ENCODE data around the gene CCDC18. TPM values are rescaled to one million over a fixed set of nuclear protein-coding genes. Genes with fewer than 3 reads are reported as not detected.
"Not testable (repeated sequence)": the region's sequence is repeated elsewhere in the genome, so short reads cannot be mapped to it uniquely, and the experiment has no call there.

Gene CCDC18
- total RNA-seq, 1 donor from 2014 or later, result 3.4 TPM

DNA sequence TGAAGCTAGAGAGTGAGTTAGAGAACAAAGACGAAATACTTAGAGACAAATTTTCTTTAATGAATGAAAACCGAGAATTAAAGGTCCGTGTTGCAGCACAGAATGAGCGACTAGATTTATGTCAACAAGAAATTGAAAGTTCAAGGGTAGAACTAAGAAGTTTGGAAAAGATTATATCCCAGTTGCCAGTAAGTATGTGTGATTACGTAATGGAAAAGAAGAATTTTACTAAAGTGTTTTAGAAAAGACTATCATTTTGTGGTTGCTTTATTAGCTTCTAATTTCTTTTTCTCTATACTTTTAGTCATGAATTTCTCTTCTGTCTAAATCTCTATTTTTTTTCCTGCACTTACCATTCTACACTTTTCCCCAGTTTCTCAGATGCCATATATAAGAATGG, 26.7 kb downstream of the CCDC18 start:
- no peak for FAIRE-seq
- TF ChIP-seq, protein P1, sequence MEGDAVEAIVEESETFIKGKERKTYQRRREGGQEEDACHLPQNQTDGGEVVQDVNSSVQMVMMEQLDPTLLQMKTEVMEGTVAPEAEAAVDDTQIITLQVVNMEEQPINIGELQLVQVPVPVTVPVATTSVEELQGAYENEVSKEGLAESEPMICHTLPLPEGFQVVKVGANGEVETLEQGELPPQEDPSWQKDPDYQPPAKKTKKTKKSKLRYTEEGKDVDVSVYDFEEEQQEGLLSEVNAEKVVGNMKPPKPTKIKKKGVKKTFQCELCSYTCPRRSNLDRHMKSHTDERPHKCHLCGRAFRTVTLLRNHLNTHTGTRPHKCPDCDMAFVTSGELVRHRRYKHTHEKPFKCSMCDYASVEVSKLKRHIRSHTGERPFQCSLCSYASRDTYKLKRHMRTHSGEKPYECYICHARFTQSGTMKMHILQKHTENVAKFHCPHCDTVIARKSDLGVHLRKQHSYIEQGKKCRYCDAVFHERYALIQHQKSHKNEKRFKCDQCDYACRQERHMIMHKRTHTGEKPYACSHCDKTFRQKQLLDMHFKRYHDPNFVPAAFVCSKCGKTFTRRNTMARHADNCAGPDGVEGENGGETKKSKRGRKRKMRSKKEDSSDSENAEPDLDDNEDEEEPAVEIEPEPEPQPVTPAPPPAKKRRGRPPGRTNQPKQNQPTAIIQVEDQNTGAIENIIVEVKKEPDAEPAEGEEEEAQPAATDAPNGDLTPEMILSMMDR (IDR thresholded peaks at IDR 0.05; ENCODE audit: insufficient read depth, low read length, severe bottlenecking), result no peak
- no peak for DNase-seq (ENCODE audit: low read depth)
- H3K27me3 ChIP-seq (ENCODE audit: control insufficient read depth, insufficient read depth, low read length), result no peaks in the 10 kb centered on the region
- H3K36me3 ChIP-seq (ENCODE audit: control insufficient read depth, insufficient read depth, low read length), result peaks cover 4% of the 10 kb centered on the region
- no peak overlapping the region for H3K4me3 ChIP-seq (ENCODE audit: low read depth, low read length)

DNA sequence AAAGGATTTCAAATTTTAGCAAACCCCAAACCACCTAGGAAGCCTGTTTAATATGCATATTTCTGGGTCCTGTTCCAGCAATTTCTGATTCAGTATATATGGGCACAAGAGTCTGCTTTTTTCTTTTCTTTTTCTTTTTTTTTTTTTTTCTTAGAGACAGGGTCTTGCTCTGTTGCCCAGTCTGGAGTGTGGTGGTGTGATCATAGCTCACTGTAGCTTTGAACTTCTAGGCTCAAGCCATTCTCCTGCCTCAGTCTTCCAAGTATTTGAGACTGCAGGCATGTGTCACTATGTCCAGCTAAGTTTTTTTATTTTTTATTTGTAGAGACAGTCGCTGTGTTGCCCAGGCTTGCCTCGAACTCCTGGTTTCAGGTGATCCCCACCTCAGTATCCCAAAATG, 34.8 kb downstream of the CCDC18 start:
- no peak for FAIRE-seq
- Histone ChIP-seq H3K4me3 (ENCODE audit: low read depth, low read length) (no peak overlapping the region), H3K27me3 (ENCODE audit: control insufficient read depth, insufficient read depth, low read length) (no peaks in the 10 kb centered on the region), H3K36me3 (ENCODE audit: control insufficient read depth, insufficient read depth, low read length) (no peaks in the 10 kb centered on the region)
- TF ChIP-seq, protein P1 (IDR thresholded peaks at IDR 0.05; ENCODE audit: insufficient read depth, low read length, severe bottlenecking), result no peak
- no peak for DNase-seq (ENCODE audit: low read depth)

- DNase-seq (ENCODE audit: low read depth), result no peak
- H3K36me3 ChIP-seq (ENCODE audit: control insufficient read depth, insufficient read depth, low read length), result no peaks in the 10 kb centered on the region
- no peak overlapping the region for H3K4me3 ChIP-seq (ENCODE audit: low read depth, low read length)
- no peaks in the 10 kb centered on the region for H3K27me3 ChIP-seq (ENCODE audit: control insufficient read depth, insufficient read depth, low read length)
- no peak for FAIRE-seq
- TF ChIP-seq, protein P1 (IDR thresholded peaks at IDR 0.05; ENCODE audit: insufficient read depth, low read length, severe bottlenecking), result no peak
Observed at GRCh38 chr1:93219443-93219842, 38.9 kb downstream of the CCDC18 start.

DNA sequence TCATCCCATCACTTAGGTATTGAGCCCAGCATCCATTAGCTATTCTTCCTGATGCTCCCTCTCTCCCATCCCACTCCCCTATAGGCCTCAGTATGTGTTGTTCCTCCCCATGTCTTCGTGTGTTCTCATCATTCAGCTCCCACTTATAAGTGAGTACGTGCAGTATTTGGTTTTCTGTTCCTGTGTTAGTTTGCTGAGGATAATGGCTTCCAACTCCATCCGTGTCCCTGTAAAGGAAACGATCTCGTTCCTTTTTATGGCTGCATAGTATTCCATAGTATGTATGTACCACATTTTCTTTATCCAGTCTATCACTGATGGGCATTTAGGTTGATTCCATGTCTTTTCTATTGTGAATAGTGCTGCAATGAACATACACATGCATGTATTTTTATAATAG, 40.2 kb downstream of the CCDC18 start:
- H3K27me3 ChIP-seq (ENCODE audit: control insufficient read depth, insufficient read depth, low read length); DNase-seq (ENCODE audit: low read depth); FAIRE-seq; H3K36me3 ChIP-seq (ENCODE audit: control insufficient read depth, insufficient read depth, low read length); H3K4me3 ChIP-seq (ENCODE audit: low read depth, low read length): not testable (repeated sequence)

GRCh38 chr1:93221913-93222312, 41.4 kb downstream of the CCDC18 start:
- no peaks in the 10 kb centered on the region for H3K27me3 ChIP-seq (ENCODE audit: control insufficient read depth, insufficient read depth, low read length)
- FAIRE-seq (no peak), DNase-seq (ENCODE audit: low read depth) (peak; percentile 78)
- H3K4me3 ChIP-seq (ENCODE audit: low read depth, low read length), result no peak overlapping the region
- H3K36me3 ChIP-seq (ENCODE audit: control insufficient read depth, insufficient read depth, low read length), result no peaks in the 10 kb centered on the region
- TF ChIP-seq, protein P1 (IDR thresholded peaks at IDR 0.05; ENCODE audit: insufficient read depth, low read length, severe bottlenecking), result no peak

DNA sequence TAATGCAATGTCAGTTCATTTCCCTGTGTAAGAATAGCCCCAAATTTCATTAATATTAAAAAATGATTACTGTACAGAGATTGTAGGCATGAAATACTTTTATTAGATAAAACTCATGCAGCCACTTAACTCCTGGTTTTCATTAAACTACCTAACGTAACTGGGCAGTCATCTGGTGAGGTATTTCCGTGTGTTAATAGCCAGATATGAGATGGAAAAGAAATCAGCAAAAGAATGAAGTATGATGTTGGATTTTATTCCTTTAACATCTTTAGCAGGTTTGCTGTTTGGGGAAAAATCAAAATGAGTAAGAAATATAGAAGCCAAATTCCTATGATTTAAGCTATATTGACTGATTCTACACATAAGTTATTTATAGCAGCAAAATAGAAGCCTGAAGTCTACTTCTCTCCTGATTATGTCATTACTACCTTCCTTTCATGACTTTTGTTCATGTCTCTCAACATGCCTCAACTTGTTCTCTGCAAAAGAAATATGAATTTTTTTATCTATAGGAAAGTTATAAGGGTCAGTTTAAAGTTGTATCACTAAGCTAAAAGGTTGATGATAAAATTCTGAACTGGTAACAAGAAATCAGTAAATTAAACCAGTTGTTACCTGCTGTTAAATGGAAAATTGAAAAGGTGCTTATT, 42.6 kb downstream of the CCDC18 start:
- peak; percentile 81 for DNase-seq (ENCODE audit: low read depth)
- no peak overlapping the region for H3K4me3 ChIP-seq (ENCODE audit: low read depth, low read length)
- H3K36me3 ChIP-seq (ENCODE audit: control insufficient read depth, insufficient read depth, low read length), result peaks cover 1% of the 10 kb centered on the region
- no peak for FAIRE-seq
- H3K27me3 ChIP-seq (ENCODE audit: control insufficient read depth, insufficient read depth, low read length), result no peaks in the 10 kb centered on the region
- TF ChIP-seq, protein P1 (IDR thresholded peaks at IDR 0.05; ENCODE audit: insufficient read depth, low read length, severe bottlenecking), result no peak
